Vagina (tissue), 2 donors: Measurements from ENCODE around the gene CALML4.

Experiments
- CTCF ChIP-seq, 3 experiments: fragments of 450-650 bp in 2 of 3; fragments of 200-600 bp in 1 of 3; sonication (generic) in 1 of 3; IDR thresholded peaks; one replicate each; pipeline ENCODE4 v1.5.1; 2017 to 2019; ENCODE audit warnings: antibody characterized with exemption in 3 of 3, mild to moderate bottlenecking in 2 of 3, moderate library complexity in 2 of 3
- POLR2A ChIP-seq, 2 donors: fragments of 450-650 bp; IDR thresholded peaks; one replicate each; pipeline ENCODE4 v1.6.1; 2017; ENCODE audit warnings: antibody characterized with exemption in 2 of 2, mild to moderate bottlenecking in 2 of 2, moderate library complexity in 2 of 2

- TF ChIP-seq CTCF (IDR thresholded peaks at IDR 0.05) (no peak), POLR2A (IDR thresholded peaks at IDR 0.05) (no peak)
Measured at GRCh38 chr15:68235022-68235421, 29.9 kb upstream of the CALML4 start.
